H9 (cell line): ENCODE results near the gene GIPC2. TPM values are rescaled to one million over a fixed set of nuclear protein-coding genes. Genes with fewer than 3 reads are reported as not detected.

Experiments
- DNase-seq: peaks from one replicate; pipeline ENCODE4 v3.0.0-alpha.2; 2017
- H2AFZ ChIP-seq: one replicate; pipeline ENCODE4 v1.6.1; 2013; ENCODE audit warnings: mild to moderate bottlenecking, low read length, control low read depth, moderate library complexity
- H2AK5ac ChIP-seq: 2 replicates; pipeline ENCODE4 v1.6.1; 2013; ENCODE audit warnings: low read length, control low read depth, mixed read lengths; ENCODE audit not compliant: insufficient read length
- H2BK120ac ChIP-seq: one replicate; pipeline ENCODE4 v1.6.1; 2013; ENCODE audit warnings: low read depth, mild to moderate bottlenecking, low read length, control low read depth, inconsistent platforms; ENCODE audit not compliant: poor library complexity, severe bottlenecking
- H2BK12ac ChIP-seq: 2 replicates; pipeline ENCODE4 v1.6.1; 2013; ENCODE audit warnings: low read length, control low read depth, mixed read lengths, low read depth; ENCODE audit not compliant: insufficient read length
- H2BK15ac ChIP-seq: 2 replicates; pipeline ENCODE4 v1.6.1; 2013; ENCODE audit warnings: low read depth, low read length, control low read depth
- H2BK20ac ChIP-seq: one replicate; pipeline ENCODE4 v1.6.1; 2013; ENCODE audit warnings: low read depth, mild to moderate bottlenecking, low read length, control low read depth, inconsistent platforms; ENCODE audit not compliant: poor library complexity, severe bottlenecking
- H2BK5ac ChIP-seq: 2 replicates; pipeline ENCODE4 v1.6.1; 2013; ENCODE audit warnings: low read length, control low read depth, mixed read lengths; ENCODE audit not compliant: insufficient read length
- H3K14ac ChIP-seq: 2 replicates; pipeline ENCODE4 v1.6.1; 2013; ENCODE audit warnings: low read length, control low read depth; ENCODE audit not compliant: insufficient read depth
- H3K18ac ChIP-seq: 2 replicates; pipeline ENCODE4 v1.6.1; 2013; ENCODE audit warnings: low read depth, mild to moderate bottlenecking, mixed read lengths, low read length, control low read depth; ENCODE audit not compliant: insufficient read length
- H3K23ac ChIP-seq: 2 replicates; pipeline ENCODE4 v1.6.1; 2013; ENCODE audit warnings: low read length, control low read depth, mixed read lengths, low read depth; ENCODE audit not compliant: insufficient read length
- H3K23me2 ChIP-seq: 2 replicates; pipeline ENCODE4 v1.6.1; 2013; ENCODE audit warnings: low read depth, mild to moderate bottlenecking, mixed read lengths, low read length, control low read depth; ENCODE audit not compliant: insufficient read length, poor library complexity, severe bottlenecking
- H3K27ac ChIP-seq: 2 replicates; pipeline ENCODE4 v1.5.1; 2013; ENCODE audit warnings: low read length, control low read depth, mixed read lengths, low read depth; ENCODE audit not compliant: insufficient read length
- H3K27me3 ChIP-seq: 2 replicates; pipeline ENCODE4 v1.6.1; 2013; ENCODE audit warnings: low read length, control low read depth, inconsistent platforms; ENCODE audit not compliant: insufficient read depth
- H3K4ac ChIP-seq: 2 replicates; pipeline ENCODE4 v1.6.1; 2013; ENCODE audit warnings: low read depth, mild to moderate bottlenecking, control low read depth, inconsistent platforms, low read length, moderate library complexity
- H3K4me1 ChIP-seq: 2 replicates; pipeline ENCODE4 v1.6.1; 2013; ENCODE audit warnings: low read length, control low read depth, inconsistent platforms; ENCODE audit not compliant: insufficient read depth
- H3K4me2 ChIP-seq: 2 replicates; pipeline ENCODE4 v1.6.1; 2013; ENCODE audit warnings: low read length, control low read depth, mixed read lengths; ENCODE audit not compliant: insufficient read length, insufficient read depth
- H3K56ac ChIP-seq: 2 replicates; pipeline ENCODE4 v1.6.1; 2013; ENCODE audit warnings: low read depth, mild to moderate bottlenecking, mixed read lengths, low read length, control low read depth; ENCODE audit not compliant: insufficient read length
- H3K79me1 ChIP-seq: 2 replicates; pipeline ENCODE4 v1.6.1; 2013; ENCODE audit warnings: low read depth, mild to moderate bottlenecking, moderate library complexity, low read length, control low read depth, inconsistent platforms; ENCODE audit not compliant: insufficient read depth, poor library complexity, severe bottlenecking
- H3K79me2 ChIP-seq: 2 replicates; pipeline ENCODE4 v1.6.1; 2013; ENCODE audit warnings: low read length, control low read depth, inconsistent platforms; ENCODE audit not compliant: insufficient read depth
- H3K9ac ChIP-seq: 2 replicates; pipeline ENCODE4 v1.6.1; 2013; ENCODE audit warnings: low read length, control low read depth, mixed read lengths; ENCODE audit not compliant: insufficient read length; ENCODE audit errors: extremely low read depth
- H3K9me3 ChIP-seq: one replicate; pipeline ENCODE4 v1.6.1; 2013; ENCODE audit warnings: low read depth, low read length, inconsistent platforms; ENCODE audit not compliant: control insufficient read depth
- H3T11ph ChIP-seq: one replicate; pipeline ENCODE4 v1.6.1; 2013; ENCODE audit warnings: mild to moderate bottlenecking, low read length, control low read depth, inconsistent platforms
- H4K20me1 ChIP-seq: one replicate; pipeline ENCODE4 v1.6.1; 2013; ENCODE audit not compliant: control insufficient read depth, insufficient read length, insufficient read depth
- H4K5ac ChIP-seq: 2 replicates; pipeline ENCODE4 v1.6.1; 2013; ENCODE audit warnings: low read depth, mild to moderate bottlenecking, mixed read lengths, low read length, control low read depth; ENCODE audit not compliant: insufficient read length
- H4K8ac ChIP-seq: replicated peaks from 2 replicates; pipeline ENCODE4 v1.6.1; 2013; ENCODE audit warnings: low read length, control low read depth, mixed read lengths, low read depth; ENCODE audit not compliant: insufficient read length
- H4K91ac ChIP-seq: 2 replicates; pipeline ENCODE4 v1.6.1; 2013; ENCODE audit warnings: low read depth, mild to moderate bottlenecking, moderate library complexity, mixed read lengths, low read length, control low read depth; ENCODE audit not compliant: insufficient read length
- H3K27ac Mint-ChIP-seq, 3 experiments: 2 replicates in 2 of 3; 3 replicates in 1 of 3; pipeline ENCODE4 v1.8.0; 2020 to 2021; ENCODE audit warnings: mixed read lengths in 3 of 3, mild to moderate bottlenecking in 1 of 3, moderate library complexity in 1 of 3
- H3K27me3 Mint-ChIP-seq: 2 replicates; pipeline ENCODE4 v1.8.0; 2021; ENCODE audit warnings: low read depth, mild to moderate bottlenecking, moderate library complexity, mixed read lengths
- H3K36me3 Mint-ChIP-seq, 3 experiments: 2 replicates in 2 of 3; 3 replicates in 1 of 3; pipeline ENCODE4 v1.8.0; 2020 to 2021; ENCODE audit warnings: low read depth in 3 of 3, mixed read lengths in 3 of 3; ENCODE audit not compliant: insufficient read depth in 1 of 3
- H3K4me1 Mint-ChIP-seq, 2 experiments: 2 replicates each; pipeline ENCODE4 v1.8.0; 2020; ENCODE audit warnings: mixed read lengths in 2 of 2
- H3K4me3 Mint-ChIP-seq, 2 experiments: 2 replicates in 1 of 2; 3 replicates in 1 of 2; pipeline ENCODE4 v1.8.0; 2020 to 2021; ENCODE audit warnings: mild to moderate bottlenecking in 2 of 2, mixed read lengths in 2 of 2, moderate library complexity in 1 of 2
- H3K9me3 Mint-ChIP-seq, 2 experiments: 2 replicates in 1 of 2; 3 replicates in 1 of 2; pipeline ENCODE4 v1.8.0; 2020; ENCODE audit warnings: mild to moderate bottlenecking in 2 of 2, mixed read lengths in 2 of 2, moderate library complexity in 1 of 2
- CTCF ChIP-seq: fragments of 200-600 bp; sonication (generic); conservative IDR thresholded peaks from 3 replicates; pipeline ENCODE4 v1.8.0; 2021; ENCODE audit warnings: antibody characterized with exemption, mild to moderate bottlenecking
- WGBS: extraction: QIAGEN DNeasy Blood & Tissue Kit; methylation state at CpG from one replicate; pipeline ENCODE4 v1.1.7; 2013; ENCODE audit warnings: missing lambda C conversion rate, low lambda C conversion rate, mixed read lengths; ENCODE audit not compliant: insufficient read length; ENCODE audit errors: extremely low coverage; 5-methylcytosine and 5-hydroxymethylcytosine counted together
- total RNA-seq: library from RNA; stranded (reverse); gene quantifications from 2 replicates; pipeline ENCODE4 v1.2.1, GENCODE V29; 2021

Gene GIPC2
- total RNA-seq, 1 experiment from 2014 or later = 0.85 TPM

GRCh38 chr1:78136680-78137079, 90.9 kb downstream of the GIPC2 start:
- no peak overlapping the region for H3K4me2 ChIP-seq
- H3K14ac ChIP-seq = no peak overlapping the region
- Mint-ChIP-seq H3K27me3 (no peaks in the 10 kb centered on the region; the same call in 1 of the 2 replicates), H3K27ac (no peak overlapping the region), H3K4me3 (no peak overlapping the region), H3K36me3 (no peaks in the 10 kb centered on the region), H3K9me3 (no peaks in the 10 kb centered on the region), H3K4me1 (no peaks in the 10 kb centered on the region)
- H4K8ac ChIP-seq = no peak overlapping the region
- H3K79me2 ChIP-seq = no peaks in the 10 kb centered on the region
- no peaks in the 10 kb centered on the region for H3K79me1 ChIP-seq
- no peaks in the 10 kb centered on the region for H4K20me1 ChIP-seq
- H3K18ac ChIP-seq = no peak overlapping the region
- no peak overlapping the region for H2AK5ac ChIP-seq
- no peak overlapping the region for H2BK120ac ChIP-seq
- no peak overlapping the region for H3K9ac ChIP-seq
- H3K4ac ChIP-seq = no peak overlapping the region
- H3K23me2 ChIP-seq = no peaks in the 10 kb centered on the region
- no peak for TF ChIP-seq CTCF
- H3K56ac ChIP-seq = no peak overlapping the region
- no peak overlapping the region for H2BK12ac ChIP-seq
- no peak for DNase-seq
- H4K5ac ChIP-seq = no peak overlapping the region
- H3K23ac ChIP-seq = no peak overlapping the region
- no peak overlapping the region for H3K27ac ChIP-seq
- H3K9me3 ChIP-seq = no peaks in the 10 kb centered on the region
- H3K4me1 ChIP-seq = no peaks in the 10 kb centered on the region
- no peak overlapping the region for H4K91ac ChIP-seq
- H3K27me3 ChIP-seq = no peaks in the 10 kb centered on the region
- H2BK20ac ChIP-seq = no peak overlapping the region
- H3T11ph ChIP-seq = no peak overlapping the region
- no peak overlapping the region for H2AFZ ChIP-seq
- no peak overlapping the region for H2BK5ac ChIP-seq
- H2BK15ac ChIP-seq = no peak overlapping the region
- no CpG with 5 or more reads among the region's 1 CpG for WGBS
